ENCODE measurements around the gene DGKI.

Gene DGKI

DNA sequence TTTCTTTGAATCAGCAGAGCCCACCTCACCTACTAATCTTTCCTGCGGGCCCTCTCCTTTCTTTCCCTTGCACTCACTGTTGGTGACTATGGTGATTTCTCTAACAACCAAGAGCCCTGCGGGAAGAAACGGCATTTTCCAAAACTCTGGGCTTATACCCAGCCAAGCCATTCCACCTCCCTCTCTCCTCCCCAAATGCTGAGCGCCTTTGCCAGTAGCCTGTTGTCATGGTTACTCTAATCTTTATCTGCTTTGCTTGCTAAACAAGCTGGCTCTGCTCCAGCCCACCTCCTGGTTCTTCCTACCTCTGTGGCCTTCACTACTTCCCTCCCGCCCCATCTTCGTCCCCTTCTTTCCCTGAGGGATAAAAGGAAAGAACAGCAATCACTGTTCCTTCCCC is 86.7 kb downstream of the DGKI start:
- Mint-ChIP-seq H3K36me3 (no peaks in the 10 kb centered on the region), H3K4me1 (no peaks in the 10 kb centered on the region), H3K27ac (no peak overlapping the region), H3K4me3 (no peak overlapping the region), H3K9me3 (no peaks in the 10 kb centered on the region), H3K27me3 (peaks cover 4% of the 10 kb centered on the region)
- DNase-seq, result no peak
- CTCF ChIA-PET, result no interaction called here

DNA sequence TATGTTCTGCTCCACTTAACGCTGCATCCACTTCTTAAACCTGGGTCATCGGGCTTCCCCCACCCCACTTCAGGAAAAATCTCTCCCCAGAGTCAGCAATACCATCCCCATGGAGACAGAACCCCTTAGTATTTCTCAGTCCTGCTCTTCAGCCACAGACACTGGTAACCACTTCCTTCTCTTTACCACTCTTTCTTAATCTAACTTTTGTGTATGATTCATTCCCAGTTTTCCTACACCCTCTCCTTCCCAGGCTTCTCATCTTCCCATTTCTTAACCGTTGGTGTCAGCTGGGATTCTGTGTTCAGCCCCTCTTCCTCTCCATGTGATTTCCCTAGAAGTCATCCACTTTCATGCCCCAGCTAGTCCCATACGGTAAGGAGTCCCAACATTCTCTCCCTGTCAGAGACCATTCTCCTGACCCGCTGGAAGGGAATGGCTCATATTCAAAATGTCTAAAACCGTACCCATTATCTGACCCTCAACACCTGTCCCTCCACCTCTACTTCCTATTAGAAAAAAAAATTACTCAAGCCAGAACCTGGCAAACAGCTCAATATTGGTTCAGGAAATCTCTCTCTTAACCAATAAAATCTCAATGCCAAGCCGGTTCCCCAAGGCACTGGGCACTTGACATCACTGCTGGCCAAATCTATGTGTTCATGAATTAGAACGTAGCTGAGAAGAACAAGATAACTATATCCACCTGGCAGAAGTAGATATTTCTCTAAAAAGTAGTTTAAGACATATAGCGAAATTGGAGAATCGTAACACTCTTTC is 89.4 kb downstream of the DGKI start:
- CTCF ChIA-PET, result no interaction called here
- no peaks in the 10 kb centered on the region for H3K9me3 Mint-ChIP-seq
- H3K27ac Mint-ChIP-seq, result no peak overlapping the region
- DNase-seq, result no peak
- no peak overlapping the region for H3K4me3 Mint-ChIP-seq
- H3K27me3 Mint-ChIP-seq, result peaks cover 4% of the 10 kb centered on the region
- H3K4me1 Mint-ChIP-seq, result no peaks in the 10 kb centered on the region
- H3K36me3 Mint-ChIP-seq, result no peaks in the 10 kb centered on the region

DNA sequence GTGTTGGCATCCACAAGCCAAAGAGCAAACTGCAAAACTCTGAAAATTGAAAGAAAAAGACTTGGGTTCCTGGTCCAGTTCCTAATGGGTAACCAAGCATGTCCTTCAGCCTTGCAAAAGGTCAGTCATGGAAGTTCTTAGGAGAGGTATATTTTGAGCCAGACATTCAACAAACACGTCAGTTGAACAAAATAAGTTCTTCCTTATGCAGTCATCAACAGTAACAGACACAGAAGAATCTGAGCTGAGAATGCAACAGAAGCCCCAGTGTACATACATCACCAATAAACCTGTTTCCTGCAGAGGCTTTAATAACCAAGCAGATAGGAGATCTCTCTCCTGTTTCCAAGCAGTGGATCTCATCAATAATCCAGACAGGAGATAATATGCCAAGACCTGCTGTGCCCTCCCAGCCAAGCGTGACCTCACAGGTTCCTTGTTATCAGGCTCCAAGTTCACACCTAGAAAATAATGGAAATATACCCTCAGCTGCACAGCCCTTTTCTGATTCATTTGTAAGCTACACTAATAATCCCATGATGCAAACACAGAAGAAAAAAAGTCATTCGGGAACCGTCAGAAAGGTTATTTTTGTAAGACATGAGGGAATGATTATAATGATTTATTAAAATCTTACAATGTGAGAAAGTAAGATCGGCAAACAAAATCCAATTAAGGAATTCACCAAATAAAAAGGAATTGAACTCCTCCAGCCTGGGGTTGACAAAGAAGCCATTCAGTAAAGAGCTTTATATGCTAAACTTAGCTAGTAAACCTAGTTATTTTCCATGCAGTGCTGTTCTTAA is 90.7 kb downstream of the DGKI start:
- Mint-ChIP-seq H3K4me1 (no peaks in the 10 kb centered on the region), H3K27me3 (peaks cover 4% of the 10 kb centered on the region), H3K36me3 (no peaks in the 10 kb centered on the region), H3K9me3 (no peaks in the 10 kb centered on the region), H3K4me3 (no peak overlapping the region), H3K27ac (no peak overlapping the region)
- CTCF ChIA-PET, result no interaction called here
- DNase-seq, result no peak

DNA sequence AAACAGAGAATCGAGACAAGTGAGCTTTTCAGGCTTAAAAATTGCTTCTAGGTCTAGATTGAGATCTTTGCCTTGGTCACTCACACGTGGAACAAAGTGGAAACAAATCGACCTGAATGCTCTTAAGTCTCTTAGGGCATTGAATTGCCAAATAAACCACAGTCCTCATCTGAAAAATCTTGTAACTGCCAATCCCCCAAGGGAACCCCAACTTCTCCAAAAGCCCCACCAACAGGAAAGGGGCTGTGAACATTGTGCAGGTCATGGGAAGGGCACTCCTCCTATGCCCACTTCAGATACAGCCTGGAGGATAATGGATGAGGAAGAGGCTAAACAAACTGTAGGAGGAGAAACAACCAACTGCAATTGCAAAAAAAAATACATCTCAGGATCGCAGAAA is 91.3 kb downstream of the DGKI start:
- CTCF ChIA-PET, result no interaction called here
- H3K36me3 Mint-ChIP-seq, result no peaks in the 10 kb centered on the region
- no peak for DNase-seq

DNA sequence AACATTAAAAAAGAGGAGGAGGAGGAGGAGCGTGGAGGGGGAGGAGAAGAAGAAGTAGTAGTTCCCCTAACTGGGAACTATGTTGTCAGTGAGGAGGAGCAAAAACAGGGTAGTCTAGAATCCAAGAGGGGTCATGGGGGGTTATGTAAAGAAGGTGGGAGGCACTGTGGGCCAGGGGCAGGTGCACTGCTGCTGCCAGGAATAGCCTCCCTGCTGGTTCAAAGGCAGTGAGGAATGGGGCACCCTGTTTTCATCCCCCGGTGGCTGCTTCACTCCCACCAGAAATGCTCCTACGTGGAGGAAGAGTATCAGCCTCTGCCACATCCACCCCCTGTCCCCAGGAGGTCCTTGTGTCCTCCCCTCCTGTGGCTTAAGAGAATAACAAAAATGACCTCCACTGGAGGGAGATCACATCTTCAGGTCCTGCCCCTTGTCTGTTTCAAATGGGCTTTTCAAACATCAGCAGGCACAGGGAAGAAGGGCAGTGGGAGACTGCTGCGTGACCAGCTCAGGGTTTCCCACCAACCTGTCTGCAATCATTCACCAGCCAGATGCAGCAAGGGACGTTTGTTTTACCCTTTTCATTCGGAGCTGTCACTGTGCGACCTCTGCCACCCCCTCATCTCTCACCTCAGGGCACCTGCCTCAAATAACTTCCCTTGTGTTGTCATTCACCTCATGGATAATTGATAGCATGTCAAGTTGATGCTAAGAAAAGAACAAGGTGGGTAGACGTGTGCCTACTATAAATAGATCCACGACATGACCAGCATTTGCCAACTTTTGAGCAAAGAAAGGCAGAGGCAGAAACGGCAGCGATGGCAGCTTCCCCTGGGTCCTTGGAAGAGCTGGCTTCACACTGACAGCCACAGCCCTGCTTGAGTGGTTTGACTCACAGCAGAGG is 92.6 kb downstream of the DGKI start:
- H3K36me3 Mint-ChIP-seq, result no peaks in the 10 kb centered on the region
- no peak overlapping the region for H3K4me3 Mint-ChIP-seq
- peaks cover 4% of the 10 kb centered on the region for H3K27me3 Mint-ChIP-seq
- no peak overlapping the region for H3K27ac Mint-ChIP-seq
- CTCF ChIA-PET, result no interaction called here
- no peaks in the 10 kb centered on the region for H3K9me3 Mint-ChIP-seq
- H3K4me1 Mint-ChIP-seq, result no peaks in the 10 kb centered on the region
- no peak for DNase-seq

More for the DNA sequence above, 91.3 kb downstream of the DGKI start:
- Mint-ChIP-seq H3K4me3 (no peak overlapping the region), H3K9me3 (no peaks in the 10 kb centered on the region), H3K4me1 (no peaks in the 10 kb centered on the region), H3K27me3 (peaks cover 4% of the 10 kb centered on the region), H3K27ac (no peak overlapping the region)

DNA sequence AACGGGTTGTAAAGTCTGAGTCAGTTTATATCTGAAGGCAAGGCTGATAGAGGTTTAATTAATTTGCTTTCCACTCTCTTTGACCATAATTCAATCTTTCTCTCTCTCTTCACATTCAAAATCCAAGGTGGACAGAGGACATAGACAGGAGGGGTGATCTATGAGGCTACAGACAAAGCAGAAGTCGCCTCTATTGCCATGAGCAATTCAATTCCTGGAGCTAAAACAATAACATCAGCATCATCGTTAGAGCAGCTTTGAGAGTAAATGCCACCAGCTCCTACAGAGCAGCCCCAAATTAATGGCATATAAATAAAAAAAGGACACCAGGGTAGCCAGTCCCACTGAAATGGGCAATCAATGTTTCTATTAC is 93.2 kb downstream of the DGKI start:
- Mint-ChIP-seq H3K27me3 (peaks cover 4% of the 10 kb centered on the region), H3K4me3 (no peak overlapping the region), H3K9me3 (no peaks in the 10 kb centered on the region), H3K4me1 (no peaks in the 10 kb centered on the region), H3K36me3 (no peaks in the 10 kb centered on the region), H3K27ac (no peak overlapping the region)
- DNase-seq, result no peak
- CTCF ChIA-PET, result no interaction called here

DNA sequence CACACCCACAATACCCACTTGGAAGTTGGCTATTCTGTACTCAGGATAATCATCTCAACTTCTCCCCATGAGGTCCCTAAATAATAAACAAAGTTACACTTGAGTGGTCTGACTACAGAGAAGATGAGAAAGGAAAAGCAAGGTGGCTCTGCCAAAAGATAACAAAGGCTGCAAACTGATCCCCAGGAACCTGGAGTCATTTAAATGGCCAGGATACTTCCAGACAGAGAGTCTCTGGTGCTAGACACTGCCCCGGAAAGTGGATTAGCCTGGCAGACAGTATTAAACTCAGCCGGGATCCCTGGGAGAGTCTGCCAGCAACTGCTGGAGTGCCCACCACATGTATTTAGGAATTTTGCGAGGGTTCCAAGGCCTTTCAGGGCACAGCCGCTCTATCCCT is 93.7 kb downstream of the DGKI start:
- no peaks in the 10 kb centered on the region for H3K9me3 Mint-ChIP-seq
- H3K4me1 Mint-ChIP-seq, result no peaks in the 10 kb centered on the region
- H3K4me3 Mint-ChIP-seq, result no peak overlapping the region
- CTCF ChIA-PET, result no interaction called here
- H3K27ac Mint-ChIP-seq, result no peak overlapping the region
- no peaks in the 10 kb centered on the region for H3K36me3 Mint-ChIP-seq
- H3K27me3 Mint-ChIP-seq, result peaks cover 4% of the 10 kb centered on the region
- DNase-seq, result no peak

DNA sequence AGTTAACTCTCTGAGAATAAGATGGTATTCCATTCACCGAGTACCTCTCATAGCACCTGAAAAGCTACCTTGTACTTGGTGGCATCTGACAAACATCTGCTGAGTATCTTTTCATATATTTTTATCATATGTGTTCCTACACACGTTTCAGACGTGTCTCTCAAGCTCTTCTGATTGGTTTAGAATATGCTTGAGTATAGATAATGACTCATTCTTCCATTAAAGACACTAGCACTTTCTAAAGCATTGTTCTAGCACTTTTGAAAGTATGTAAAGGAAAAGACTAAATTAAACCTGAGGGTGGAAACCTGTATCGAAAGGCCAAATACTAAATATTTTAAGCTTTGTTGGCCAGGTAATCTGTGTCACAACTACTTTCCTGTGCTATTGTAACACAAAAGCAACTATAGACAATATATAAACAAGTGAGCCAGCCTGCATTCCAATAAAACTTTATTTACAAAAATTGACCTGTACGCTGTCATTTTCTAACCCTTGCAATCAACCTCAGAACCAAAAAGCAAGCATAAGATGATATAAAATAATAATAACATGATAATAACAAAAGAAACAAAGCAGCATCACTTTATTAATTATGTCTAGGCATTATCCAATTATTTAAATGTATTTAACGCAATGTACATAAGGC is 95.3 kb downstream of the DGKI start:
- no peak overlapping the region for H3K4me3 Mint-ChIP-seq
- no peak overlapping the region for H3K27ac Mint-ChIP-seq
- H3K27me3 Mint-ChIP-seq, result no peaks in the 10 kb centered on the region
- H3K9me3 Mint-ChIP-seq, result no peaks in the 10 kb centered on the region
- no peaks in the 10 kb centered on the region for H3K4me1 Mint-ChIP-seq
- CTCF ChIA-PET, result no interaction called here
- DNase-seq, result no peak
- no peaks in the 10 kb centered on the region for H3K36me3 Mint-ChIP-seq

DNA sequence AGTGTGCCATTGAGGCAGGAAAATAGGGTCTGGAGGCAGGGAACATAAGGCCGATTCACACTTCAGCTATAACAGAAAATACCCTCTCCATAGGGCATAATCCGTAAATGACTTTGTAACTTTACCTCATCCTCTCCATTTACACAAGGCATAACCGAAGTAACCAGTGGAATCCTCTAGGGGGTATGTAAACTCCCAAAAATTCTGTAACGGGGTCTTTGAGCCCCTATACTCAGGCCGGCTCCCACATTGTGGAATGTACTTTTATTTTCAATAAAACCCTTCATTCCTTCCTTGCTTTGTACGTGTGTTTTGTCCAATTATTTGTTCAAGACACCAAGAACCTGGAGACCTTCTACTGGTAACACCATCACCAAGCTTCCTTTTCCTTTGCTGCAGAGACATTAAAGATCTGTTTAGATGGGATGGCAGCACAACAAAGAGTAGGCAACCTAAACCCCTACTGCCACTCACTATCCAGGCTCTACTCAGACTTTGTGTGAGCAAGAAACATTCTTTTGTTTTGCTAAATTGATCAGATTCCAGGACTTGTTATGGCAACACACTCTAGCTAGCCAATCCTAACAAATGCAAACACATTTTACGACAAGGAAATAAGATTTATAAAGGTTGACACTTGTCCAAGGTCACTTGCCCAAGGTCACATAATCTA is 99.3 kb downstream of the DGKI start:
- no peaks in the 10 kb centered on the region for H3K27me3 Mint-ChIP-seq
- no peak overlapping the region for H3K4me3 Mint-ChIP-seq
- H3K9me3 Mint-ChIP-seq, result no peaks in the 10 kb centered on the region
- CTCF ChIA-PET, result no interaction called here
- H3K36me3 Mint-ChIP-seq, result no peaks in the 10 kb centered on the region
- H3K4me1 Mint-ChIP-seq, result no peaks in the 10 kb centered on the region
- no peak overlapping the region for H3K27ac Mint-ChIP-seq
- DNase-seq, result no peak

DNA sequence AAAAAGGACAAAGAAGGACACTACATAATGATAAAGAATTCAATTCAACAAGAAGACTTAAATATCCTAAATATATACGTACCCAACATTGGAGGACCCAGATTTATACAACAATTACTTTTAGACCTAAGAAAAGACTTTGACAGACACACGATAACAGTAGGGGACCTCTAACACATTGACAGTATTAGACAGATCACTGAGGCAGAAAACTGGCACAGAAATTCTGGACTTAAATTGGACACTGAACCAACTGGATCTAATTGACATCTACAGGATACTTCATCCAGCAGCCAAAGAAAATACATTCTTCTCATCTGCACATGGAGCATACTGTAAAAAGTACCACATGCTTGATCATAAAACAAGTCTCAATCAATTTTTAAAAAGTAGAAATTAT is 103.8 kb downstream of the DGKI start:
- no peaks in the 10 kb centered on the region for H3K27me3 Mint-ChIP-seq
- no peaks in the 10 kb centered on the region for H3K4me1 Mint-ChIP-seq
- H3K4me3 Mint-ChIP-seq, result no peak overlapping the region
- no peaks in the 10 kb centered on the region for H3K36me3 Mint-ChIP-seq
- no peaks in the 10 kb centered on the region for H3K9me3 Mint-ChIP-seq
- CTCF ChIA-PET, result no interaction called here
- DNase-seq, result no peak
- no peak overlapping the region for H3K27ac Mint-ChIP-seq

DNA sequence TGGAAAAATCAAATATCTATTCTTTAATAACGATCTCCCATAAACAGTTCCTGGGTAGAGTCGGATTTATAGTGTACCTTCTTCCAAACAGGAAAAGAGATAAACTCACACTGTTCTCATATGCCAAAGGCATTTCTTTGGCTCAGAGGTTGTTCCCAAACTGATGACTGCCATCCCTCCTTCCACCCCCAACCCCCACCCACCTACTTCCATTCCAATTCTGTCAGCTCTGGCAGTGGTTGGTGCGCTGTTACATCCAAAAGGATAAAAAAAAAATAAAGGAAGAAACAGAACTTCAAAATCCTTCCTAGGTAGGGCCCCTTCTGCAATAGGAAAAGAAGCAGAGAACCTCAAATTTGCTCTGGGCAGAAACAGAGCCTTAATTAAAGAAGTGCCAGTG is 104.7 kb downstream of the DGKI start:
- no peaks in the 10 kb centered on the region for H3K27me3 Mint-ChIP-seq
- no peaks in the 10 kb centered on the region for H3K36me3 Mint-ChIP-seq
- no peak overlapping the region for H3K4me3 Mint-ChIP-seq
- CTCF ChIA-PET, result no interaction called here
- no peak for DNase-seq
- H3K9me3 Mint-ChIP-seq, result no peaks in the 10 kb centered on the region
- H3K27ac Mint-ChIP-seq, result no peak overlapping the region
- H3K4me1 Mint-ChIP-seq, result no peaks in the 10 kb centered on the region

DNA sequence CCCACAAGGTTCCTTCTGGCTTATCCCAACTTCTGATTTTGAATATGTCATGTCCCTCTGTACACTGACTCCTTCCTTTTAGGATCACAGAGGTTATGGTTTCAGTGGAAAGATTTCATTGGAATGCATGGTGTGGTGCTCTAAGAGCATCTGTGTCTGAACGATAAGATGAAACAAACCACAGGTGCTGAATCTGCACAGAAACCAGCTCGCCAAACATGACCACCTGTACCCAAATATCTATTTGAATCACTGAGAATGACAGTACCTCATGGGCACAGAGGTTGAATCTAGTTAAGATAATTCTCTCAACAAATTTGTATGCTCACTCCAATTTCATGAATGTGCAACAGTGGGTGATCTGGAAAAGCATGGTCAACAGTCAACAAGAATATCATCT is 105.3 kb downstream of the DGKI start:
- Mint-ChIP-seq H3K4me3 (no peak overlapping the region), H3K27ac (no peak overlapping the region), H3K36me3 (no peaks in the 10 kb centered on the region), H3K27me3 (no peaks in the 10 kb centered on the region), H3K4me1 (no peaks in the 10 kb centered on the region), H3K9me3 (no peaks in the 10 kb centered on the region)
- CTCF ChIA-PET, result no interaction called here
- DNase-seq, result no peak

DNA sequence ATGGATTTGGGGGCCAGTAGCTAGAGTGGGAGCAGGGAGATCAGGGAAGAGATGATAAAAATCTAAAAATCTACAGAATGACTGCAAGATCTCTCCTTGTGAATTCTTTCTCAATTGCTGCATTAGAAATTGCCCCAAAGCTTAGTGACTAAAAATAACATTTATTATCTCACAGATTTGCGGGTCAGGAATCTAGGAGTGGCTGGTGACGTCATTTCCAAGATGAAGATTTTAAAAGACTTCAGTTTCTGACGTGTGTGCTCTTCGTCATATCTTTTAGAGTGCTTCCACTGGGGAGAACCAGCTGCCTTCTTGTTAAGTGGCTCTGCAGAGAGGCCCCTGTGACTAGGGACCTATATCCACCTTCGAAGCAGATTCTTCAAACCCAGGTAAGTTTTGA is 112.6 kb downstream of the DGKI start:
- Mint-ChIP-seq H3K4me1 (no peaks in the 10 kb centered on the region), H3K4me3 (no peak overlapping the region), H3K9me3 (no peaks in the 10 kb centered on the region), H3K27ac (no peak overlapping the region), H3K27me3 (no peaks in the 10 kb centered on the region), H3K36me3 (no peaks in the 10 kb centered on the region)
- CTCF ChIA-PET, result no interaction called here
- DNase-seq, result no peak

DNA sequence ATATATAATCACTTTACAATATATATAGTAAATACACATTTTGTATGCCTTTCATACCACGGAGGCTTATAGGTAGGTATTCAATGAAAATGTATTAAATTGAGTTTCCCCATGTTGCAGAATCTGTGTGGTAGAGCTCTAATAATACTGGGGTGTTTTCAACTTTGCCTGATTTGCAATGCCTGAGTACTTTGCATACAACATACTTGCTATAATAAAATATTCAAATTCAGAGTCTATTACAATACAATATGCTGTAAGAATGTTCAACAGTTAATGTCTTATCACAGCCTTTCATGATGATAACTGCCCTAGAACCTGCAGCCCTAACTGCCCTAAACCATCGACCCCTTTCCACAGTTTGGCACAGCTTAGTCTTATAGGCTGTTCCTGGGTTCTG is 114.6 kb downstream of the DGKI start:
- no peak overlapping the region for H3K4me3 Mint-ChIP-seq
- H3K4me1 Mint-ChIP-seq, result no peaks in the 10 kb centered on the region
- CTCF ChIA-PET, result no interaction called here
- H3K27me3 Mint-ChIP-seq, result no peaks in the 10 kb centered on the region
- H3K27ac Mint-ChIP-seq, result no peak overlapping the region
- H3K9me3 Mint-ChIP-seq, result no peaks in the 10 kb centered on the region
- H3K36me3 Mint-ChIP-seq, result no peaks in the 10 kb centered on the region
- no peak for DNase-seq
